ENCODE measurements around the gene MLLT1.

DNA sequence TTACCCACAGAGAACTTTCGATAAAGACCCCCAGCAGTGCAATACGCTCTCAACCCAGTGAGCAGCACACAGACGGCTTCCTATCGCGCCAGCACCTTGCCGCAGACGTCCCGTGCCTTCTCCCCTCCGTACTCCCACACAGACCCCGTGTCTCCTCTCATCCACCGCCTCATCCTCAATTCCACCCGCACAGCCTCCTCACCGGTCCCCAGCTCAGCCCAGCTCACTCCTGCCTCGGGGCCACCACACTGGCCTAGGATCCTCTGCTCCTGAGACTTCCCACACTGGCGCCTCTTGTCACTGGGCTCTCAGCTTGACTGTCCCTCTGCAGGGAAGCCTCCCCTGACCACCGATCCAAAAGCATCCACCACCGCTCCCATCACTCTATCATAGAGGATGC lies 9.0 kb downstream of the MLLT1 start:
- no peak for TF ChIP-seq POLR2A (IDR thresholded peaks at IDR 0.05)
- TF ChIP-seq, protein P1, sequence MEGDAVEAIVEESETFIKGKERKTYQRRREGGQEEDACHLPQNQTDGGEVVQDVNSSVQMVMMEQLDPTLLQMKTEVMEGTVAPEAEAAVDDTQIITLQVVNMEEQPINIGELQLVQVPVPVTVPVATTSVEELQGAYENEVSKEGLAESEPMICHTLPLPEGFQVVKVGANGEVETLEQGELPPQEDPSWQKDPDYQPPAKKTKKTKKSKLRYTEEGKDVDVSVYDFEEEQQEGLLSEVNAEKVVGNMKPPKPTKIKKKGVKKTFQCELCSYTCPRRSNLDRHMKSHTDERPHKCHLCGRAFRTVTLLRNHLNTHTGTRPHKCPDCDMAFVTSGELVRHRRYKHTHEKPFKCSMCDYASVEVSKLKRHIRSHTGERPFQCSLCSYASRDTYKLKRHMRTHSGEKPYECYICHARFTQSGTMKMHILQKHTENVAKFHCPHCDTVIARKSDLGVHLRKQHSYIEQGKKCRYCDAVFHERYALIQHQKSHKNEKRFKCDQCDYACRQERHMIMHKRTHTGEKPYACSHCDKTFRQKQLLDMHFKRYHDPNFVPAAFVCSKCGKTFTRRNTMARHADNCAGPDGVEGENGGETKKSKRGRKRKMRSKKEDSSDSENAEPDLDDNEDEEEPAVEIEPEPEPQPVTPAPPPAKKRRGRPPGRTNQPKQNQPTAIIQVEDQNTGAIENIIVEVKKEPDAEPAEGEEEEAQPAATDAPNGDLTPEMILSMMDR (IDR thresholded peaks at IDR 0.05): no peak

Measured in heart left ventricle (tissue), 13 donors.